Breast epithelium (tissue), 4 donors: Measurements from ENCODE around the gene ALKBH8. TPM values are rescaled to one million over a fixed set of nuclear protein-coding genes. Genes with fewer than 3 reads are reported as not detected.
"Not testable (repeated sequence)": the region's sequence is repeated elsewhere in the genome, so short reads cannot be mapped to it uniquely, and the experiment has no call there.

Experiments
- DNase-seq, 2 donors: peaks; one replicate each; pipeline ENCODE4 v3.0.0-alpha.2; 2019; ENCODE audit warnings: low spot score in 2 of 2
- H3K27ac ChIP-seq, 2 donors: fragments of 200-600 bp; sonication (generic) in 1 of 2; one replicate each; pipeline ENCODE4 v1.5.1; 2016 to 2019; ENCODE audit warnings: mild to moderate bottlenecking in 1 of 2
- H3K27me3 ChIP-seq, 2 donors: fragments of 200-600 bp; sonication (generic) in 1 of 2; one replicate each; pipeline versions ENCODE4 v1.5.1 to v1.6.0; 2017 to 2019; ENCODE audit warnings: control low read depth in 1 of 2, mild to moderate bottlenecking in 1 of 2
- H3K36me3 ChIP-seq: fragments of 200-600 bp; one replicate; pipeline ENCODE4 v1.5.1; 2019
- H3K4me1 ChIP-seq, 2 donors: fragments of 200-600 bp; sonication (generic); one replicate each; pipeline ENCODE4 v1.5.1; 2016 to 2019; ENCODE audit warnings: control low read depth in 1 of 2
- H3K4me3 ChIP-seq, 3 donors: fragments of 200-600 bp; sonication (generic); 1 replicate in 2 of 3; 2 replicates in 1 of 3; pipeline ENCODE4 v1.5.1; 2016 to 2019; ENCODE audit warnings: mild to moderate bottlenecking in 3 of 3, moderate library complexity in 2 of 3
- H3K9me3 ChIP-seq, 2 donors: fragments of 200-600 bp; sonication (generic) in 1 of 2; one replicate each; pipeline ENCODE4 v1.5.1; 2016 to 2019; ENCODE audit warnings: control low read depth in 1 of 2
- CTCF ChIP-seq, 3 donors: fragments of 450-650 bp; IDR thresholded peaks; one replicate each; pipeline ENCODE4 v1.5.1; 2016 to 2017; ENCODE audit warnings: antibody characterized with exemption in 3 of 3, mild to moderate bottlenecking in 3 of 3, moderate library complexity in 3 of 3
- POLR2A ChIP-seq: fragments of 450-650 bp; IDR thresholded peaks from one replicate; pipeline ENCODE4 v1.6.1; 2016; ENCODE audit warnings: antibody characterized with exemption, mild to moderate bottlenecking, moderate library complexity
- POLR2AphosphoS5 ChIP-seq, 3 donors: sonication (generic); formaldehyde crosslinking; IDR thresholded peaks; one replicate each; pipeline ENCODE4 v1.6.1; 2017; ENCODE audit warnings: antibody characterized with exemption in 3 of 3
- intact Hi-C: fragments of 100-400 bp; cut with DNase I; formaldehyde crosslinking; loops from one replicate; pipeline ENCODE4 v1.15.1; 2023; ENCODE audit warnings: low total_unique reads
- total RNA-seq, 3 donors: library from RNA; depleted of rRNA; stranded (reverse); fragments of >200 nt; gene quantifications; one replicate each; pipeline ENCODE4 v1.1.0, GENCODE V29; 2016

ALKBH8 gene
- total RNA-seq, 3 donors from 2014 or later: 6.2 to 11.4 (median 8.2) TPM

DNA sequence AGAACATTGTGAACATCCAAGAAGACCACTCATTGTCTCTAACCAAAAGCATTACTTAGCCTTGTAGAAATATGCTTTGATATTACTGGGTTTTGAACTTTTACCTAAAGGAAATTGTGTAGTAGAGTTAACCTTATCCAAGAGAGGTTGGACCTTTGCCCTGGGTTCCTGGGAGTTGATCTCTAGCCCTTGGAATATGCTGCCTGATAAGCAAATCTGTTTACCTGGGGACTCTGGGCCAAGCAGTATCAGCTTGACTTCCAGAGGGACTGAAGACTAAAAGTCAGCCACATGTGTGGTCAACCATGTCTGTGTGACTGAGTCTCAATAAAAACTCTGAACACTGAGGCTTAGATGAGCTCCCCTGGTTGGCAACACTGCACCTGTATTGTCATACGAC lies 63.8 kb downstream of the ALKBH8 start:
- Histone ChIP-seq H3K36me3 (no peaks in the 10 kb centered on the region), H3K4me3 (no peak overlapping the region), H3K4me1 (no peaks in the 10 kb centered on the region), H3K9me3 (no peaks in the 10 kb centered on the region), H3K27ac (no peak overlapping the region), H3K27me3 (no peaks in the 10 kb centered on the region)
- DNase-seq: no peak
- TF ChIP-seq CTCF (IDR thresholded peaks at IDR 0.05): no peak
- no peak for TF ChIP-seq POLR2AphosphoS5 (IDR thresholded peaks at IDR 0.05)
- no peak for TF ChIP-seq POLR2A
- intact Hi-C loops: no loop called here

- intact Hi-C loops, DNase-seq, H3K27me3 ChIP-seq: not testable (repeated sequence)
Measured at GRCh38 chr11:107497371-107497770, 68.2 kb downstream of the ALKBH8 start.

GRCh38 chr11:107496011-107496410 lies 69.5 kb downstream of the ALKBH8 start:
- Histone ChIP-seq H3K27ac (no peak overlapping the region), H3K4me3 (no peak overlapping the region)
- TF ChIP-seq POLR2AphosphoS5 (IDR thresholded peaks at IDR 0.05): no peak
- TF ChIP-seq CTCF (IDR thresholded peaks at IDR 0.05): no peak
- TF ChIP-seq POLR2A: no peak

More at GRCh38 chr11:107497371-107497770, 68.2 kb downstream of the ALKBH8 start:
- not testable (repeated sequence) for H3K4me3 ChIP-seq, H3K9me3 ChIP-seq, H3K36me3 ChIP-seq, H3K27ac ChIP-seq, H3K4me1 ChIP-seq

GRCh38 chr11:107494055-107494454 lies 71.5 kb downstream of the ALKBH8 start:
- Histone ChIP-seq H3K4me1 (no peaks in the 10 kb centered on the region), H3K27ac (no peak overlapping the region), H3K4me3 (no peak overlapping the region), H3K36me3 (no peaks in the 10 kb centered on the region), H3K27me3 (no peaks in the 10 kb centered on the region), H3K9me3 (no peaks in the 10 kb centered on the region)
- intact Hi-C loops: no loop called here
- no peak for DNase-seq
- TF ChIP-seq CTCF (IDR thresholded peaks at IDR 0.05) (no peak), POLR2A (no peak), POLR2AphosphoS5 (IDR thresholded peaks at IDR 0.05) (no peak)

More at GRCh38 chr11:107496011-107496410, 69.5 kb downstream of the ALKBH8 start:
- no peaks in the 10 kb centered on the region for H3K4me1 ChIP-seq
- DNase-seq: no peak
- no peaks in the 10 kb centered on the region for H3K27me3 ChIP-seq
- no peaks in the 10 kb centered on the region for H3K36me3 ChIP-seq
- no peaks in the 10 kb centered on the region for H3K9me3 ChIP-seq
- intact Hi-C loops: no loop called here

DNA sequence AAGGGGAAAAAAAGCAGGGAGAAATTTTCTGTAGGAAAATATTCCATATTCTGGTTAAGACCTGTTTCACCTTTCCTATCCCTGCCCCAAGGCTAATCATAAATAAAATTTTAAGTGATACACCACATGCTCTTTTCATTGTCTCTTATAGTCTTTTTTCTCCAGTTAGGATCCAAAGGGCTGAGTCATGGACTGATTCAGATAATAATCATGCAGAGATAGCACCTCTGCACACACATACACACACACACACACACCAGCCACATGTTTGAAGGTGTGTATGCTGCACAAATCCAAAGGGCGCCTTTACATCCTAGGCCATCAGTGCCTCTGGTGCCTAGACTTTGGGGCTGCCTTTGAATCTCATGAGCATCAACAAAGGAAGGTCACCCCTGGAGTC lies 72.4 kb downstream of the ALKBH8 start:
- Histone ChIP-seq H3K27me3 (no peaks in the 10 kb centered on the region), H3K4me3 (no peak overlapping the region), H3K36me3 (no peaks in the 10 kb centered on the region), H3K4me1 (no peaks in the 10 kb centered on the region), H3K9me3 (no peaks in the 10 kb centered on the region), H3K27ac (no peak overlapping the region)
- TF ChIP-seq POLR2AphosphoS5 (IDR thresholded peaks at IDR 0.05): no peak
- TF ChIP-seq CTCF (IDR thresholded peaks at IDR 0.05): no peak
- no peak for TF ChIP-seq POLR2A
- intact Hi-C loops: no loop called here
- DNase-seq: no peak

- intact Hi-C loops: no loop called here
- DNase-seq: no peak
Measured at GRCh38 chr11:107490836-107491235, 74.7 kb downstream of the ALKBH8 start.

More at GRCh38 chr11:107490836-107491235, 74.7 kb downstream of the ALKBH8 start:
- TF ChIP-seq CTCF (IDR thresholded peaks at IDR 0.05): no peak
- no peak for TF ChIP-seq POLR2AphosphoS5 (IDR thresholded peaks at IDR 0.05)
- TF ChIP-seq POLR2A: no peak
- Histone ChIP-seq H3K27ac (no peak overlapping the region), H3K4me3 (no peak overlapping the region), H3K4me1 (no peaks in the 10 kb centered on the region), H3K36me3 (no peaks in the 10 kb centered on the region), H3K27me3 (no peaks in the 10 kb centered on the region), H3K9me3 (no peaks in the 10 kb centered on the region)
